ENCODE data around the gene PPARD.

The PPARD gene

DNA sequence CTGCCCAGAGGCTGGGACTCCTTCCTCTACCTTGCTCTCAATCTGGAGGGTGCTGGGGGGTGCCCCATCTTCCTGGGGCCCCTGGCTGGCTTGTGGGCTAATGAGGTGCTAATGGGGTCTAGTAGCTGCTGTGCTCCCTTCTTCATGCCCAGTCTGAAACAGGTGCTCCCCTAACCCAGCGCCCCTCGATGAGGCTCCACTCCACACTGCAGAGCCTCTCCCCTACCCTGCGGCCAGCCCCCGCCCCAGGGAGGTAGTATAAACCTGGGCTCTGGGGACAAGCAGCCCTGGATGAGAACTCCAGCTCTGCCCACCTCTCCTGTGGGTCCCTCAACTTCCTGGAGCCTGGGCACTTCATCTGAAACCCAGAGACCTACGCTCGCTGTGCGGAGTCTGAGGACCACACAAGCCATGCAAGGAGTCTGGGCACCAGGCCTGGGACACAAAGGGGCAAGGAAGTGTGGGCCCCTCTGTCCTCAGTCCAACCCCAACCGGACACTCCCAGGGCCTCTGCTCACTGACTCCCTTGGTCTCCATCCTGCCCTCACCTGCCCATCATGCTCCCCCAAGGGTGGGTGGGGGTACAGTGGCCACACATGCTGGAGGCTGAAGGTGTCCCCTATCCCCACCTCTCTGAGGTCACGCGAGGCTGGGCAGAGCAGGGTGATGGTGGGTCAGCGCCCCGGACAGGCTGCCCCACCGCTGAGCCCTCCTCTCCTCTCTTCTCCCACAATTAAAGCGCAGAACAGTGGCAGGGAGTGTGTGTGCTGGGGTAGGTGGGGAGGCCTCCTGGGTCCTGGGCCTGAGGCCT lies 132.0 kb downstream of the PPARD start:
- no peak for DNase-seq

DNA sequence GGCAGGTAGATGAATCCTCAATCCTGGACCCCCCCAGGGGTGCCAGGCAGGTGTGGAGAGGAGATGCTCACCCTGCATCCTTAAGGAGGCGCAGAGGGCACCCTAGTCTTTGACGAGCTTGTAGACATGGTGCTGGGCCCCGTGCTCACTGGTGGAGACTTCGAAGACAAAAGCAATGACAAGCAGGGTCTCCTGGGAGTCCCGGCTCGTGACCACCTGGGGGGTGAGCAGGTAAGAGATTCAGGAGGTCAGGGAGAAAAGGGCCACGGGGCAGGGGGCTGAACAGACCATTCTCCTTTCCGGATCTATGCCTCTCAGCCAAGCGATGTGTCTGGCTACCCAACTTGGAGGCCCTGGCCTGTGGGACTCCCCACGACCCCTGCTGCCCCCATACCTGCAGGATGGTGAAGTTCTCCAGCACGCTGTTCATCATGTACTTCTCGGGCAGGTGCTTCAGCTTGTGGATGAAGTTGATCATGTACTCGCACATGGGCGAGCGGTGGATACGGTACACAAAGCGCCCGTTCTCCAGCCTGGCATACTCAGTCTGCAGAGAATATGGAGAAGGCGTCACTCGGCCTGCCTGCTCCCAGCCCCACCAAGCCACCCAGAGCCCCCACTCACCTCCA lies 132.7 kb downstream of the PPARD start:
- no peak for DNase-seq

DNA sequence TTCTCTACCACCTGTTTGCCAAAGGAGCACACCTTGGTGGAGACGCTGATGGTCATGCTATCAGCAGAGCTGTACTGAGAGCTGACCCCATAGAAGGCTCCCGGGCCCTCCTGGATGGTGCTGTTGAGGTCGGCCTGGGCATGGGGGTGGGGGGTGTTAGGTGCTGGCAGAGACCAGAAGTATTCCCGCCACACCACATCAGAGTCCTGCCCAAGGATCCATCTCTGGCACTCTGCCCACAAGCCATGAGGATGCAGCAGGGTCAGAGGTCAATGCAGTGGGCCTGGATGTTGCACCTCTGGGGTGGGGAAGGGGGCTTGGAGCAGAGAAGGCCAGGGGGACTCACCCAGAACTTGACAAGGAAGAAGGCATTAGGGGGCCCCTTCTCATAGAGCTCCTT lies 133.2 kb downstream of the PPARD start:
- DNase-seq, result no peak

DNA sequence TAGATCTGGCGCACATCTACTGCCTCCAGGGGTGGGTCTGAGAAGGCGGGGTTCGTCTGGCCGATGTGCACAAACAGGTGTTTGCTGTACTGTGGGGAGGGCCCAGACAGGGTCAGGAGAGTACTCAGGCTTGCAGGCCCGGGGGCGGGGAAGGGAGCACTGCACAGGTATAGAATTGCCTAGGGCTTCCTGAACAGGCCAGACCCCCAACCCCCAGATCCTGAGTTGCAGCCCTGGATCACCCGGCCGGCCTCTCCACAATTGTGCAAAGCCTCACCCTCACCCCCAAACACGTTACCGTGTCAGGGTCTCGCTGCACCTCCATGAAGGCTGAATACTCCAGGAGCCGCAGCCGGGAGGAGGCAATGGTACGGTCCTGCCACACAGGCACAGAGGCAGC lies 133.6 kb downstream of the PPARD start:
- DNase-seq, result no peak

DNA sequence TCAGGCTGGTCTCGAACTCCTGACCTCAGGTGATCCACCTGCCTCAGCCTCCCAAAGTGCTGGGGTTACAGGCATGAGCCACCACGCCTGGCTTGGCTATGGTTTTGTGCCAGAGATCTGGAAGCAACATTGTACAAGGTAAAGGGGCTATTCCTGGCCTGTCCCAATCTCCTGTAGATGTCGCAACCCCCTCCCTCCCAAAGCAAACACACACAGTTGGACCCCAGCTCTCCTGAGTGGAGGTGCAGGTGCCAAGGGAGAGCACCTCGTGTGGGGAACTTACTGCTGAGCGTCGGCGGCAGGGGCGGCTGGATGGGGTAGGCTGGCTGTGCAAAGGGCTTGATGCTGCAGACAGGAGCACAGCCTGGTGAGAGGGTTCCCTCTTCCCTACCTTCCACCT lies 134.7 kb downstream of the PPARD start:
- DNase-seq, result no peak

Measured in NCI-H1436 (cell line).